Kidney (tissue), 14 donors: ENCODE results near the gene CHRM4. TPM values are rescaled to one million over a fixed set of nuclear protein-coding genes. Genes with fewer than 3 reads are reported as not detected.

Experiments
- DNase-seq, 5 donors: peaks; one replicate each; pipeline ENCODE4 v3.0.0-alpha.2; 2013 to 2020
- FAIRE-seq: peaks from 2 replicates; lab custom pipeline; 2012; peaks lifted over from hg19 to GRCh38; lab: Jason Lieb, UNC
- H3K27ac ChIP-seq, 2 donors: one replicate each; pipeline ENCODE4 v1.7.0; 2013; ENCODE audit warnings: low read depth in 2 of 2, low read length in 2 of 2, inconsistent platforms in 1 of 2
- H3K27me3 ChIP-seq: one replicate; pipeline ENCODE4 v1.7.1; 2013; ENCODE audit warnings: low read length, inconsistent platforms; ENCODE audit not compliant: control insufficient read depth, insufficient read depth
- H3K36me3 ChIP-seq, 3 donors: one replicate each; pipeline versions ENCODE4 v1.7.0 to v1.7.1; 2013; ENCODE audit warnings: low read length in 3 of 3, control low read depth in 1 of 3, inconsistent platforms in 1 of 3; ENCODE audit not compliant: insufficient read depth in 3 of 3, control insufficient read depth in 2 of 3
- H3K4me1 ChIP-seq, 3 donors: one replicate each; pipeline versions ENCODE4 v1.7.0 to v1.7.1; 2013; ENCODE audit warnings: low read length in 3 of 3, inconsistent platforms in 1 of 3, low read depth in 1 of 3; ENCODE audit not compliant: control insufficient read depth in 2 of 3, insufficient read depth in 2 of 3
- H3K4me3 ChIP-seq, 3 donors: one replicate each; pipeline versions ENCODE4 v1.7.0 to v1.8.1; 2013; ENCODE audit warnings: low read length in 3 of 3, control low read depth in 1 of 3, inconsistent platforms in 1 of 3
- H3K9ac ChIP-seq, 3 donors: one replicate each; pipeline versions ENCODE4 v1.7.0 to v1.7.1; 2013; ENCODE audit warnings: low read length in 3 of 3, control low read depth in 1 of 3, inconsistent platforms in 1 of 3
- H3K9me3 ChIP-seq, 3 donors: one replicate each; pipeline versions ENCODE4 v1.7.0 to v1.7.1; 2013; ENCODE audit warnings: low read length in 3 of 3, control low read depth in 1 of 3, inconsistent platforms in 1 of 3; ENCODE audit not compliant: control insufficient read depth in 2 of 3, insufficient read depth in 1 of 3
- CTCF ChIP-seq: IDR thresholded peaks from 3 replicates; pipeline ENCODE4 v1.5.1; 2012; ENCODE audit warnings: mild to moderate bottlenecking, moderate library complexity, borderline replicate concordance; ENCODE audit not compliant: insufficient read depth; ENCODE audit errors: extremely low read depth
- intact Hi-C: fragments of 100-400 bp; cut with DNase I; formaldehyde crosslinking; loops from one replicate; pipeline ENCODE4 v1.11.1; 2022
- polyA plus RNA-seq: library from polyadenylated mRNA; stranded (reverse); fragments of 350-450 nt; fragmentation: Illumina TruSeq; extraction: RNeasy Lipid Tissue Mini Kit (QIAGEN cat#74804); gene quantifications from one replicate; pipeline ENCODE4 v1.2.3, GENCODE V29; 2014; ENCODE audit warnings: low read depth, low replicate concordance; ENCODE audit not compliant: insufficient read depth
- total RNA-seq: library from RNA; stranded (reverse); fragmentation: NEBNext Ultra II Directional; extraction: Animal tissue kit (Norgen Biotek cat#: 25700); gene quantifications from one replicate; pipeline ENCODE4 v1.2.1, GENCODE V29; 2021
- donor health status: control.
- donor health status: control.
- donor health status: control.
- donor health status: control.
- donor health status: control.
- donor health status: DM: yes; HTN: yes; CAD: no.
- donor health status: Normal renal cell carcinoma (clear cell type).

CHRM4 gene
- total and polyA plus RNA-seq, 2 donors from 2014 or later: 0.16 TPM; not detected in 1

GRCh38 chr11:46367244-46367915, 24.2 kb downstream of the CHRM4 start:
- Histone ChIP-seq H3K9ac (no peak overlapping the region), H3K36me3 (peaks cover 0 to 7% (median 4%) of the 10 kb centered on the region in 3 donors), H3K27me3 (no peaks in the 10 kb centered on the region), H3K9me3 (no peaks in the 10 kb centered on the region), H3K4me1 (peaks cover 0 to 22% (median 5%) of the 10 kb centered on the region in 3 donors), H3K27ac (no peak overlapping the region), H3K4me3 (no peak overlapping the region)
- FAIRE-seq: no peak
- DNase-seq: peak in 4 of 5 donors; percentile 57 to 80 (median 74)
- intact Hi-C loops: no loop called here
- TF ChIP-seq CTCF: peak; percentile 80

GRCh38 chr11:46366661-46367161, 24.9 kb downstream of the CHRM4 start:
- no peak overlapping the region for H3K9ac ChIP-seq

GRCh38 chr11:46366260-46366659, 25.3 kb downstream of the CHRM4 start:
- Histone ChIP-seq H3K9me3 (no peaks in the 10 kb centered on the region), H3K27ac (no peak overlapping the region), H3K9ac (no peak overlapping the region), H3K36me3 (peaks cover 0 to 7% (median 4%) of the 10 kb centered on the region in 3 donors), H3K4me1 (peaks cover 0 to 31% (median 5%) of the 10 kb centered on the region in 3 donors), H3K4me3 (no peak overlapping the region), H3K27me3 (no peaks in the 10 kb centered on the region)
- no peak for TF ChIP-seq CTCF
- intact Hi-C loops: no loop called here
- FAIRE-seq: no peak
- peak in 1 of 5 donors; percentile 77 for DNase-seq

More at GRCh38 chr11:46366661-46367161, 24.9 kb downstream of the CHRM4 start:
- intact Hi-C loops: no loop called here
- DNase-seq (peak in 1 of 5 donors; percentile 68), FAIRE-seq (no peak)
- Histone ChIP-seq H3K9me3 (no peaks in the 10 kb centered on the region), H3K4me1 (peaks cover 0 to 28% (median 5%) of the 10 kb centered on the region in 3 donors), H3K27me3 (no peaks in the 10 kb centered on the region), H3K27ac (no peak overlapping the region), H3K4me3 (no peak overlapping the region), H3K36me3 (peaks cover 0 to 7% (median 4%) of the 10 kb centered on the region in 3 donors)
- no peak for TF ChIP-seq CTCF
